Liver (tissue), 9 donors: Measurements from ENCODE around the gene PPIE. TPM values are rescaled to one million over a fixed set of nuclear protein-coding genes. Genes with fewer than 3 reads are reported as not detected.
A peak's percentile ranks its signal among the peaks of the same experiment; 100 is the strongest.
"Not testable (repeated sequence)": the region's sequence is repeated elsewhere in the genome, so short reads cannot be mapped to it uniquely, and the experiment has no call there.

Source experiments
- DNase-seq: peaks from one replicate; pipeline ENCODE4 v3.0.0-alpha.2; 2017; ENCODE audit warnings: low spot score
- H3K27ac ChIP-seq, 2 donors: one replicate each; pipeline ENCODE4 v1.7.0; 2013; ENCODE audit warnings: inconsistent platforms in 2 of 2, low read length in 2 of 2, control low read depth in 1 of 2, low read depth in 1 of 2, mild to moderate bottlenecking in 1 of 2
- H3K27me3 ChIP-seq, 4 donors: one replicate each; pipeline versions ENCODE4 v1.6.1 to v1.7.0; 2013; ENCODE audit warnings: low read length in 3 of 4, inconsistent platforms in 1 of 4, mild to moderate bottlenecking in 1 of 4, moderate library complexity in 1 of 4; ENCODE audit not compliant: control insufficient read depth in 4 of 4, insufficient read depth in 4 of 4
- H3K36me3 ChIP-seq, 4 donors: one replicate each; pipeline versions ENCODE4 v1.6.1 to v1.7.0; 2013; ENCODE audit warnings: low read length in 3 of 4, mild to moderate bottlenecking in 3 of 4, low read depth in 1 of 4, moderate library complexity in 1 of 4; ENCODE audit not compliant: control insufficient read depth in 4 of 4, insufficient read depth in 3 of 4
- H3K4me1 ChIP-seq, 4 donors: one replicate each; pipeline versions ENCODE4 v1.6.1 to v1.7.0; 2013; ENCODE audit warnings: low read length in 3 of 4, mild to moderate bottlenecking in 3 of 4, moderate library complexity in 1 of 4; ENCODE audit not compliant: control insufficient read depth in 4 of 4, insufficient read depth in 4 of 4
- H3K4me3 ChIP-seq, 3 donors: one replicate each; pipeline versions ENCODE4 v1.6.1 to v1.7.0; 2013; ENCODE audit warnings: low read length in 3 of 3, control low read depth in 1 of 3, low read depth in 1 of 3, mild to moderate bottlenecking in 1 of 3
- H3K9ac ChIP-seq, 2 donors: one replicate each; pipeline ENCODE4 v1.7.0; 2013; ENCODE audit warnings: low read length in 2 of 2, mild to moderate bottlenecking in 2 of 2, moderate library complexity in 2 of 2, control low read depth in 1 of 2, low read depth in 1 of 2
- H3K9me3 ChIP-seq, 4 donors: one replicate each; pipeline versions ENCODE4 v1.6.1 to v1.7.0; 2013; ENCODE audit warnings: low read length in 3 of 4; ENCODE audit not compliant: control insufficient read depth in 4 of 4
- EGR1 ChIP-seq, 2 donors: IDR thresholded peaks; 2 replicates each; pipeline ENCODE4 v1.6.1; 2016 to 2018; ENCODE audit warnings: antibody characterized with exemption in 2 of 2, low read depth in 2 of 2
- FOXA1 ChIP-seq: IDR thresholded peaks from 2 replicates; pipeline ENCODE4 v1.6.1; 2016; ENCODE audit warnings: antibody characterized with exemption
- FOXA2 ChIP-seq: IDR thresholded peaks from 2 replicates; pipeline ENCODE4 v1.6.1; 2016; ENCODE audit warnings: antibody characterized with exemption
- GABPA ChIP-seq, 2 donors: IDR thresholded peaks in 1 of 2; conservative IDR thresholded peaks in 1 of 2; 2 replicates each; pipeline ENCODE4 v1.6.1; 2016; ENCODE audit warnings: antibody characterized with exemption in 2 of 2, mild to moderate bottlenecking in 1 of 2, moderate library complexity in 1 of 2
- HNF4G ChIP-seq: IDR thresholded peaks from 2 replicates; pipeline ENCODE4 v1.6.1; 2016; ENCODE audit warnings: antibody characterized with exemption
- JUND ChIP-seq, 2 donors: IDR thresholded peaks; 2 replicates each; pipeline ENCODE4 v1.6.1; 2016; ENCODE audit warnings: antibody characterized with exemption in 2 of 2
- RAD21 ChIP-seq, 2 donors: IDR thresholded peaks; 2 replicates each; pipeline ENCODE4 v1.6.1; 2016; ENCODE audit warnings: antibody characterized with exemption in 2 of 2, mild to moderate bottlenecking in 2 of 2
- TAF1 ChIP-seq: conservative IDR thresholded peaks from 2 replicates; pipeline ENCODE4 v1.6.1; 2016; ENCODE audit warnings: antibody characterized with exemption, mild to moderate bottlenecking
- YY1 ChIP-seq: IDR thresholded peaks from 2 replicates; pipeline ENCODE4 v1.6.1; 2016; ENCODE audit warnings: antibody characterized with exemption, mild to moderate bottlenecking
- WGBS: extraction: QIAGEN DNeasy Blood & Tissue Kit; methylation state at CpG from one replicate; pipeline ENCODE4 v1.1.7; 2013; 5-methylcytosine and 5-hydroxymethylcytosine counted together
- polyA plus RNA-seq, 2 donors: library from polyadenylated mRNA; stranded (reverse) in 1 of 2; unstranded in 1 of 2; fragments of 200-250 nt in 1 of 2; fragments of >200 nt in 1 of 2; fragmentation: Nextera tagmentation in 1 of 2; extraction: Ambion mirVana in 1 of 2; gene quantifications; one replicate each; pipeline versions ENCODE4 v1.2.1 to v1.2.3, GENCODE V29; 2013 to 2015
- total RNA-seq, 2 donors: library from RNA; depleted of rRNA; stranded (reverse); fragments of >200 nt; gene quantifications; one replicate each; pipeline ENCODE4 v1.2.3, GENCODE V29; 2014
- TF ChIP-seq, protein P1 (sequence below): fragments of 150-350 bp; IDR thresholded peaks from 2 replicates; pipeline ENCODE4 v1.5.1; 2017; ENCODE audit warnings: improper control_type of control experiment, low read depth, low read length; ENCODE audit not compliant: missing input control
- TF ChIP-seq, protein P2 (sequence below): IDR thresholded peaks from 2 replicates; pipeline ENCODE4 v1.6.1; 2016; ENCODE audit warnings: antibody characterized with exemption
- TF ChIP-seq, protein P3 (sequence below): IDR thresholded peaks from 2 replicates; pipeline ENCODE4 v1.6.1; 2016; ENCODE audit warnings: antibody characterized with exemption, mild to moderate bottlenecking
- TF ChIP-seq, protein P4 (sequence below): IDR thresholded peaks from 2 replicates; pipeline ENCODE4 v1.6.1; 2016; ENCODE audit warnings: antibody characterized with exemption
- TF ChIP-seq, protein P5 (sequence below): IDR thresholded peaks from 2 replicates; pipeline ENCODE4 v1.6.1; 2016; ENCODE audit warnings: antibody characterized with exemption
- donor health status: healthy.
- donor health status: healthy.
- donor health status: healthy.
- donor health status: healthy.
- donor health status: healthy.

Gene PPIE
- total and polyA plus RNA-seq, 4 donors: 15.5 to 23.6 (median 19.2) TPM

DNA sequence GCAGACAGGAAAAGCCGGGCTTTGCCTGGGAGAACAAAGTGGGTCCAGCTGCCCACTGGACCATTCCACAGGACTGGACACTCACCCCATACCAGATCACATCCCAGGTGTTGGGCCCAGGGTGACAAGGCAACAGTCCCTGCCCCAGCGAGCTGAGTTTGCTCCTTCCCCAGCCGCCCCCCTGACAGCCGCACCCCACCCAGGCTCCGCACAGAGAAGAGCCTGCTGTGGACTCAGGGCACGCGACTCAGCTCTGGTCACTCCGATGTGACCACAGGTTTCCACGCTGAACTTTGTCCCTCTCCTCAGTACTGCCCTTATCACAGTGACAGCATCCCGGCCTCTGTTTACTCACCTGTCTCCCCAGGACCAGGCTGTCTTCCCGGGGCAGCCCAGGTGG lies 48.8 kb downstream of the PPIE start:
- TF ChIP-seq, protein P1, sequence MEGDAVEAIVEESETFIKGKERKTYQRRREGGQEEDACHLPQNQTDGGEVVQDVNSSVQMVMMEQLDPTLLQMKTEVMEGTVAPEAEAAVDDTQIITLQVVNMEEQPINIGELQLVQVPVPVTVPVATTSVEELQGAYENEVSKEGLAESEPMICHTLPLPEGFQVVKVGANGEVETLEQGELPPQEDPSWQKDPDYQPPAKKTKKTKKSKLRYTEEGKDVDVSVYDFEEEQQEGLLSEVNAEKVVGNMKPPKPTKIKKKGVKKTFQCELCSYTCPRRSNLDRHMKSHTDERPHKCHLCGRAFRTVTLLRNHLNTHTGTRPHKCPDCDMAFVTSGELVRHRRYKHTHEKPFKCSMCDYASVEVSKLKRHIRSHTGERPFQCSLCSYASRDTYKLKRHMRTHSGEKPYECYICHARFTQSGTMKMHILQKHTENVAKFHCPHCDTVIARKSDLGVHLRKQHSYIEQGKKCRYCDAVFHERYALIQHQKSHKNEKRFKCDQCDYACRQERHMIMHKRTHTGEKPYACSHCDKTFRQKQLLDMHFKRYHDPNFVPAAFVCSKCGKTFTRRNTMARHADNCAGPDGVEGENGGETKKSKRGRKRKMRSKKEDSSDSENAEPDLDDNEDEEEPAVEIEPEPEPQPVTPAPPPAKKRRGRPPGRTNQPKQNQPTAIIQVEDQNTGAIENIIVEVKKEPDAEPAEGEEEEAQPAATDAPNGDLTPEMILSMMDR: no peak
- TF ChIP-seq TAF1: no peak
- TF ChIP-seq JUND (IDR thresholded peaks at IDR 0.05): no peak
- TF ChIP-seq HNF4G: no peak
- TF ChIP-seq, protein P2, sequence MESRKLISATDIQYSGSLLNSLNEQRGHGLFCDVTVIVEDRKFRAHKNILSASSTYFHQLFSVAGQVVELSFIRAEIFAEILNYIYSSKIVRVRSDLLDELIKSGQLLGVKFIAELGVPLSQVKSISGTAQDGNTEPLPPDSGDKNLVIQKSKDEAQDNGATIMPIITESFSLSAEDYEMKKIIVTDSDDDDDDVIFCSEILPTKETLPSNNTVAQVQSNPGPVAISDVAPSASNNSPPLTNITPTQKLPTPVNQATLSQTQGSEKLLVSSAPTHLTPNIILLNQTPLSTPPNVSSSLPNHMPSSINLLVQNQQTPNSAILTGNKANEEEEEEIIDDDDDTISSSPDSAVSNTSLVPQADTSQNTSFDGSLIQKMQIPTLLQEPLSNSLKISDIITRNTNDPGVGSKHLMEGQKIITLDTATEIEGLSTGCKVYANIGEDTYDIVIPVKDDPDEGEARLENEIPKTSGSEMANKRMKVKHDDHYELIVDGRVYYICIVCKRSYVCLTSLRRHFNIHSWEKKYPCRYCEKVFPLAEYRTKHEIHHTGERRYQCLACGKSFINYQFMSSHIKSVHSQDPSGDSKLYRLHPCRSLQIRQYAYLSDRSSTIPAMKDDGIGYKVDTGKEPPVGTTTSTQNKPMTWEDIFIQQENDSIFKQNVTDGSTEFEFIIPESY: no peak
- no peak for TF ChIP-seq EGR1 (IDR thresholded peaks at IDR 0.05; ENCODE audit: low read depth in 2 of 2)
- TF ChIP-seq, protein P3, sequence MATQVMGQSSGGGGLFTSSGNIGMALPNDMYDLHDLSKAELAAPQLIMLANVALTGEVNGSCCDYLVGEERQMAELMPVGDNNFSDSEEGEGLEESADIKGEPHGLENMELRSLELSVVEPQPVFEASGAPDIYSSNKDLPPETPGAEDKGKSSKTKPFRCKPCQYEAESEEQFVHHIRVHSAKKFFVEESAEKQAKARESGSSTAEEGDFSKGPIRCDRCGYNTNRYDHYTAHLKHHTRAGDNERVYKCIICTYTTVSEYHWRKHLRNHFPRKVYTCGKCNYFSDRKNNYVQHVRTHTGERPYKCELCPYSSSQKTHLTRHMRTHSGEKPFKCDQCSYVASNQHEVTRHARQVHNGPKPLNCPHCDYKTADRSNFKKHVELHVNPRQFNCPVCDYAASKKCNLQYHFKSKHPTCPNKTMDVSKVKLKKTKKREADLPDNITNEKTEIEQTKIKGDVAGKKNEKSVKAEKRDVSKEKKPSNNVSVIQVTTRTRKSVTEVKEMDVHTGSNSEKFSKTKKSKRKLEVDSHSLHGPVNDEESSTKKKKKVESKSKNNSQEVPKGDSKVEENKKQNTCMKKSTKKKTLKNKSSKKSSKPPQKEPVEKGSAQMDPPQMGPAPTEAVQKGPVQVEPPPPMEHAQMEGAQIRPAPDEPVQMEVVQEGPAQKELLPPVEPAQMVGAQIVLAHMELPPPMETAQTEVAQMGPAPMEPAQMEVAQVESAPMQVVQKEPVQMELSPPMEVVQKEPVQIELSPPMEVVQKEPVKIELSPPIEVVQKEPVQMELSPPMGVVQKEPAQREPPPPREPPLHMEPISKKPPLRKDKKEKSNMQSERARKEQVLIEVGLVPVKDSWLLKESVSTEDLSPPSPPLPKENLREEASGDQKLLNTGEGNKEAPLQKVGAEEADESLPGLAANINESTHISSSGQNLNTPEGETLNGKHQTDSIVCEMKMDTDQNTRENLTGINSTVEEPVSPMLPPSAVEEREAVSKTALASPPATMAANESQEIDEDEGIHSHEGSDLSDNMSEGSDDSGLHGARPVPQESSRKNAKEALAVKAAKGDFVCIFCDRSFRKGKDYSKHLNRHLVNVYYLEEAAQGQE: no peak
- no peak for TF ChIP-seq FOXA1
- WGBS: 53% methylated on average over 11 of the region's 11 CpGs
- Histone ChIP-seq H3K27ac (no peak overlapping the region), H3K4me3 (no peak overlapping the region), H3K36me3 (no peaks in the 10 kb centered on the region), H3K27me3 (no peaks in the 10 kb centered on the region), H3K9ac (no peak overlapping the region), H3K4me1 (peaks cover 0 to 6% (median 4%) of the 10 kb centered on the region in 4 donors), H3K9me3 (no peaks in the 10 kb centered on the region)
- no peak for DNase-seq

DNA sequence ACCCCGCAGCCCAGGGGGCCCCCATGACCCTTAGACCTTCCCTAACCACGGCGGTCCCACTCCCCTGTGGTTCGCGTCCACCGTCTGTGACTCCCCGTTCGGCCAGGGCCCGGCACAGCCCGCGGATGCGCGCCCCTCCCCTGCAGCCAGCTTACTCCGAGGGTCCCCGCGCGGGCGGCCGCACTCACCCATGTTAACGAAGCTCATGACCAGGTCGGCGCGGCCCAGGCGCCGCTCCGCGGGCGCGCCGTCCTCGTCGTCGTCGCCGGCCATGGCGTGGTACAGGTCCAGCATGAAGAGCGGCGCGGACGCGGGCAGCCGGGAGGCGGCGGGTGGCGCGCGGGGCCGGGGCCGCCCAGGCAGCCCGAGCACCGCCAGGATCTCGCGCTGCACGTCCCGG lies 49.3 kb downstream of the PPIE start:
- H3K36me3 ChIP-seq, DNase-seq, H3K9ac ChIP-seq, H3K27me3 ChIP-seq, H3K4me1 ChIP-seq, H3K9me3 ChIP-seq, H3K27ac ChIP-seq: not testable (repeated sequence)
- H3K4me3 ChIP-seq: peak overlapping the region in 1 of 3 donors; percentile 68
- 9% methylated on average over 55 of the region's 55 CpGs for WGBS

DNA sequence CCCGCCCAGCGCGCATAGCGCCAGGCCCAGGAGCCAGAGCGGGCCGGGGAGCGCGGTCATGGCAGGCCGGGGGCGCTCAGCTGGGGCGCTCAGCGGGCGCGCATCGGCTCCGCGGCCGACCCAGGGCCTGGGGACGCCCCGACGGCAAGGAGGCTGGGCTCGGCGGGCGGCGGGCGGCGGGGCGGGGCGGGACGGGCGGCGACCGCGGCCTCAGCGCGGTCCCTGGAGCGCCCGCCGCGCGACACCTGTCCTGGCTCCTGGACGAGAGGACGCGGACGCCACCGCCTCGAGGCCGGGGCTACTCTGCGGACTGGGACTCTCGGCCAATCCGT lies 49.7 kb downstream of the PPIE start:
- H3K27me3 ChIP-seq: no peaks in the 10 kb centered on the region
- 6% methylated on average over 51 of the region's 51 CpGs for WGBS
- TF ChIP-seq, protein P4, sequence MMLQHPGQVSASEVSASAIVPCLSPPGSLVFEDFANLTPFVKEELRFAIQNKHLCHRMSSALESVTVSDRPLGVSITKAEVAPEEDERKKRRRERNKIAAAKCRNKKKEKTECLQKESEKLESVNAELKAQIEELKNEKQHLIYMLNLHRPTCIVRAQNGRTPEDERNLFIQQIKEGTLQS: no peak
- TF ChIP-seq GABPA (IDR thresholded peaks at IDR 0.05 in 1 of 2, conservative IDR thresholded peaks at IDR 0.05 in 1 of 2) (no peak), FOXA1 (no peak), JUND (IDR thresholded peaks at IDR 0.05) (no peak), FOXA2 (no peak), YY1 (no peak), RAD21 (IDR thresholded peaks at IDR 0.05) (no peak)
- TF ChIP-seq, protein P2: no peak
- TF ChIP-seq, protein P5, sequence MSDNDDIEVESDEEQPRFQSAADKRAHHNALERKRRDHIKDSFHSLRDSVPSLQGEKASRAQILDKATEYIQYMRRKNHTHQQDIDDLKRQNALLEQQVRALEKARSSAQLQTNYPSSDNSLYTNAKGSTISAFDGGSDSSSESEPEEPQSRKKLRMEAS: no peak
- TF ChIP-seq, protein P1: no peak

More for the DNA sequence above, 49.7 kb downstream of the PPIE start:
- H3K9me3 ChIP-seq: no peaks in the 10 kb centered on the region
- no peak for DNase-seq
- peaks cover 0 to 6% (median 4%) of the 10 kb centered on the region in 4 donors for H3K4me1 ChIP-seq
- no peaks in the 10 kb centered on the region for H3K36me3 ChIP-seq
- H3K27ac ChIP-seq: no peak overlapping the region
- H3K4me3 ChIP-seq: peak overlapping the region in 2 of 3 donors; percentile 30 to 68
- no peak overlapping the region for H3K9ac ChIP-seq
